Loucy (cell line): ENCODE results near the gene VKORC1.
A peak's percentile ranks its signal among the peaks of the same experiment; 100 is the strongest.

Source experiments
- H2AFZ ChIP-seq: fragments of 200-600 bp; sonication (generic); 2 replicates; pipeline ENCODE4 v1.6.0; 2016; ENCODE audit warnings: antibody characterized with exemption, mild to moderate bottlenecking, low read length, moderate library complexity
- H3F3A ChIP-seq: fragments of 200-600 bp; 2 replicates; pipeline ENCODE4 v1.6.0; 2016; ENCODE audit warnings: antibody characterized with exemption, low read depth, mild to moderate bottlenecking
- H3K27me3 ChIP-seq: fragments of 200-600 bp; sonication (generic); 2 replicates; pipeline ENCODE4 v1.6.1; 2014; ENCODE audit warnings: low read length, mild to moderate bottlenecking; ENCODE audit not compliant: insufficient read depth, poor library complexity, severe bottlenecking
- H3K36me3 ChIP-seq: fragments of 200-600 bp; sonication (generic); 2 replicates; pipeline ENCODE4 v1.6.1; 2016; ENCODE audit warnings: low read length; ENCODE audit not compliant: insufficient read depth
- H3K4me1 ChIP-seq: fragments of 200-600 bp; sonication (generic); 2 replicates; pipeline ENCODE4 v1.5.1; 2014; ENCODE audit warnings: low read length, mild to moderate bottlenecking; ENCODE audit not compliant: insufficient read depth, poor library complexity, severe bottlenecking
- H3K4me2 ChIP-seq: fragments of 200-600 bp; sonication (generic); 2 replicates; pipeline ENCODE4 v1.6.0; 2014; ENCODE audit warnings: antibody characterized with exemption, low read length, low read depth, mild to moderate bottlenecking; ENCODE audit not compliant: poor library complexity, severe bottlenecking
- H3K4me3 ChIP-seq: fragments of 200-600 bp; sonication (generic); 2 replicates; pipeline ENCODE4 v1.5.1; 2014; ENCODE audit warnings: low read length, mild to moderate bottlenecking, mixed read lengths; ENCODE audit not compliant: poor library complexity, severe bottlenecking
- H3K79me2 ChIP-seq: fragments of 200-600 bp; sonication (generic); 2 replicates; pipeline ENCODE4 v1.6.1; 2014; ENCODE audit warnings: low read length; ENCODE audit not compliant: insufficient read depth
- H3K9ac ChIP-seq: fragments of 200-600 bp; sonication (generic); 2 replicates; pipeline ENCODE4 v1.6.0; 2014; ENCODE audit warnings: mild to moderate bottlenecking, low read depth, low read length, moderate library complexity; ENCODE audit not compliant: poor library complexity, severe bottlenecking
- H3K9me2 ChIP-seq: fragments of 200-600 bp; sonication (generic); replicated peaks from 2 replicates; pipeline ENCODE4 v1.6.1; 2016; ENCODE audit warnings: low read depth, low read length, mixed read lengths
- H3K9me3 ChIP-seq: fragments of 200-600 bp; sonication (generic); 2 replicates; pipeline ENCODE4 v1.6.1; 2014; ENCODE audit warnings: mild to moderate bottlenecking, antibody characterized with exemption, low read length, low read depth; ENCODE audit not compliant: insufficient read depth
- H4K20me1 ChIP-seq: fragments of 200-600 bp; sonication (generic); 2 replicates; pipeline ENCODE4 v1.6.0; 2014; ENCODE audit warnings: antibody characterized with exemption, low read length, mild to moderate bottlenecking; ENCODE audit not compliant: insufficient read depth, poor library complexity, severe bottlenecking
- CTCF ChIP-seq: fragments of 200-600 bp; sonication (generic); conservative IDR thresholded peaks from 2 replicates; pipeline ENCODE4 v1.5.1; 2014; ENCODE audit warnings: mild to moderate bottlenecking, antibody characterized with exemption, low read length
- EZH2phosphoT487 ChIP-seq: fragments of 200-600 bp; IDR thresholded peaks from 2 replicates; pipeline ENCODE4 v1.6.1; 2018; ENCODE audit warnings: antibody characterized with exemption, mild to moderate bottlenecking, moderate library complexity, borderline replicate concordance

The VKORC1 gene

GRCh38 chr16:31080756-31081419 is 13.7 kb downstream of the VKORC1 start:
- peaks cover 5% of the 10 kb centered on the region for H3K4me1 ChIP-seq
- H3F3A ChIP-seq = no peaks in the 10 kb centered on the region
- peaks cover 41% of the 10 kb centered on the region for H4K20me1 ChIP-seq
- no peak overlapping the region for H3K4me3 ChIP-seq
- H3K4me2 ChIP-seq = peak overlapping the region; percentile 27
- H3K27me3 ChIP-seq = no peaks in the 10 kb centered on the region
- H3K9ac ChIP-seq = no peak overlapping the region
- H3K79me2 ChIP-seq = peaks cover 45% of the 10 kb centered on the region
- no peak overlapping the region for H2AFZ ChIP-seq
- H3K36me3 ChIP-seq = peaks cover 38% of the 10 kb centered on the region; the same call in 1 of the 2 replicates
- no peaks in the 10 kb centered on the region for H3K9me3 ChIP-seq
- TF ChIP-seq CTCF = no peak
- no peak for TF ChIP-seq EZH2phosphoT487
- H3K9me2 ChIP-seq = no peaks in the 10 kb centered on the region

DNA sequence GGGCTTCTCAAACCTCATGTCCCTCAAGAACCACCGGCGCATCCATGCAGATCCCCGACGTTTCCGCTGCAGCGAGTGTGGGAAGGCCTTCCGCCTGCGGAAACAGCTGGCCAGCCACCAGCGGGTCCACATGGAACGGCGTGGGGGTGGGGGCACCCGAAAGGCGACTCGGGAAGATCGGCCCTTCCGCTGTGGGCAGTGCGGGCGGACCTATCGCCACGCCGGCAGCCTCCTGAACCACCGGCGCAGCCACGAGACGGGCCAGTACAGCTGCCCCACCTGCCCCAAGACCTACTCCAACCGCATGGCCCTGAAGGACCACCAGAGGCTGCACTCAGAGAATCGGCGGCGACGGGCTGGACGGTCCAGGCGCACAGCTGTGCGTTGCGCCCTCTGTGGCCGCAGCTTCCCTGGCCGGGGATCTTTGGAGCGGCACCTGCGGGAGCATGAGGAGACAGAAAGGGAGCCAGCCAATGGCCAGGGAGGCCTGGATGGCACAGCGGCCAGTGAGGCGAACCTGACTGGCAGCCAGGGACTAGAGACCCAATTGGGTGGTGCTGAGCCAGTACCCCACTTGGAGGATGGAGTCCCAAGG is 14.5 kb downstream of the VKORC1 start:
- H3K79me2 ChIP-seq = peaks cover 53% of the 10 kb centered on the region
- H4K20me1 ChIP-seq = peaks cover 48% of the 10 kb centered on the region
- H3K9me3 ChIP-seq = no peaks in the 10 kb centered on the region
- H3K4me1 ChIP-seq = peaks cover 12% of the 10 kb centered on the region
- peaks cover 35% of the 10 kb centered on the region; the same call in 1 of the 2 replicates for H3K36me3 ChIP-seq
- no peak overlapping the region for H3K9ac ChIP-seq
- TF ChIP-seq EZH2phosphoT487 (no peak), CTCF (no peak)
- H3K27me3 ChIP-seq = no peaks in the 10 kb centered on the region
- H3K4me3 ChIP-seq = no peak overlapping the region
- no peaks in the 10 kb centered on the region for H3F3A ChIP-seq
- H3K9me2 ChIP-seq = no peaks in the 10 kb centered on the region
- no peak overlapping the region for H3K4me2 ChIP-seq
- no peak overlapping the region for H2AFZ ChIP-seq

DNA sequence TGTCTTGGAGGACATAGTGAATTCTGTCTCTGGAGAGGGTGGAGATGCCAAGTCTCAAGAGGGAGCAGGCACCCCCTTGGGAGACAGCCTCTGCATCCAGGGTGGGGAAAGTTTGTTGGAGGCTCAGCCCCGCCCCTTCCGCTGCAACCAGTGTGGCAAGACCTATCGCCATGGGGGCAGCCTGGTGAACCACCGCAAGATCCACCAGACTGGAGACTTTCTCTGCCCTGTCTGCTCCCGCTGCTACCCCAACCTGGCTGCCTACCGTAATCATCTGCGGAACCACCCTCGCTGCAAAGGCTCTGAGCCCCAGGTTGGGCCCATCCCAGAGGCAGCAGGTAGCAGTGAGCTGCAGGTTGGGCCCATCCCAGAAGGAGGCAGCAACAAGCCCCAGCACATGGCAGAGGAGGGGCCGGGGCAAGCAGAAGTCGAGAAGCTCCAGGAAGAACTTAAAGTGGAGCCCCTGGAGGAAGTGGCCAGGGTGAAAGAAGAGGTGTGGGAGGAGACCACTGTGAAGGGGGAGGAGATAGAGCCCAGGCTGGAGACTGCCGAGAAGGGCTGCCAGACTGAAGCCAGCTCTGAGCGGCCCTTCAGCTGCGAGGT is 15.2 kb downstream of the VKORC1 start:
- Histone ChIP-seq H3K27me3 (no peaks in the 10 kb centered on the region), H3K79me2 (peaks cover 57% of the 10 kb centered on the region), H2AFZ (no peak overlapping the region), H3K4me3 (no peak overlapping the region), H4K20me1 (peaks cover 54% of the 10 kb centered on the region), H3K9me2 (no peaks in the 10 kb centered on the region), H3K4me1 (peaks cover 12% of the 10 kb centered on the region), H3K9ac (no peak overlapping the region), H3K36me3 (peaks cover 32% of the 10 kb centered on the region; the same call in 1 of the 2 replicates), H3K9me3 (no peaks in the 10 kb centered on the region), H3F3A (no peaks in the 10 kb centered on the region), H3K4me2 (no peak overlapping the region)
- TF ChIP-seq EZH2phosphoT487 (no peak), CTCF (no peak)
